Upper lobe of right lung (tissue), 1 donor: ENCODE data around the gene DACH1. TPM values are rescaled to one million over a fixed set of nuclear protein-coding genes. Genes with fewer than 3 reads are reported as not detected.
A peak's percentile ranks its signal among the peaks of the same experiment; 100 is the strongest.

Experiments used
- ATAC-seq: fragments of 200-7000 bp; cut with Tn5 transposase; one replicate; pipeline ENCODE4 v1.9.1; 2020; ENCODE audit warnings: mild to moderate bottlenecking, moderate library complexity
- DNase-seq: peaks from one replicate; pipeline ENCODE4 v3.0.0-alpha.2; 2020
- H3K27ac ChIP-seq: fragments of 200-600 bp; one replicate; pipeline ENCODE4 v1.8.0; 2022
- H3K27me3 ChIP-seq: fragments of 200-600 bp; one replicate; pipeline ENCODE4 v1.8.0; 2022; ENCODE audit warnings: mild to moderate bottlenecking
- H3K36me3 ChIP-seq: fragments of 200-600 bp; one replicate; pipeline ENCODE4 v1.8.0; 2022
- H3K4me1 ChIP-seq: fragments of 200-600 bp; one replicate; pipeline ENCODE4 v1.8.0; 2022
- H3K4me3 ChIP-seq: fragments of 200-600 bp; one replicate; pipeline ENCODE4 v1.8.0; 2022; ENCODE audit warnings: mild to moderate bottlenecking
- H3K9me3 ChIP-seq: fragments of 200-600 bp; one replicate; pipeline ENCODE4 v1.8.0; 2022
- CTCF ChIP-seq: fragments of 200-600 bp; IDR thresholded peaks from one replicate; pipeline ENCODE4 v1.8.0; 2022; ENCODE audit warnings: antibody characterized with exemption
- intact Hi-C: fragments of 100-400 bp; cut with DNase I; formaldehyde crosslinking; loops from one replicate; pipeline ENCODE4 v1.11.0; 2022
- total RNA-seq: library from RNA; stranded (reverse); fragmentation: NEBNext Ultra II Directional; extraction: Animal tissue kit (Norgen Biotek cat#: 25700); gene quantifications from one replicate; pipeline ENCODE4 v1.2.1, GENCODE V29; 2021
- donor health status: DM: no; HTN: yes; CAD: no; lungs with severe emphysema.

Gene DACH1
- total RNA-seq, 1 donor from 2014 or later = 11.5 TPM

GRCh38 chr13:71865874-71866334, 1.1 kb downstream of the DACH1 start:
- Histone ChIP-seq H3K27ac (peak overlapping the region; percentile 77), H3K27me3 (peaks cover 12% of the 10 kb centered on the region), H3K4me3 (peak overlapping the region; percentile 70), H3K9me3 (no peaks in the 10 kb centered on the region), H3K36me3 (no peaks in the 10 kb centered on the region), H3K4me1 (no peaks in the 10 kb centered on the region)
- TF ChIP-seq CTCF = no peak
- ATAC-seq (peak; percentile 19), DNase-seq (no peak)
- intact Hi-C loops = no loop called here

GRCh38 chr13:71864986-71865873, 1.8 kb downstream of the DACH1 start:
- no peak for TF ChIP-seq CTCF
- ATAC-seq (peak; percentile 50), DNase-seq (peak; percentile 66)
- Histone ChIP-seq H3K36me3 (no peaks in the 10 kb centered on the region), H3K4me3 (peak overlapping the region; percentile 70), H3K27me3 (peaks cover 12% of the 10 kb centered on the region), H3K9me3 (no peaks in the 10 kb centered on the region), H3K27ac (peak overlapping the region; percentile 77), H3K4me1 (no peaks in the 10 kb centered on the region)
- intact Hi-C loops = no loop called here

- DNase-seq (peak; percentile 69), ATAC-seq (peak; percentile 62)
- H3K27me3 ChIP-seq = peaks cover 12% of the 10 kb centered on the region
- peak overlapping the region; percentile 70 for H3K4me3 ChIP-seq
- no peaks in the 10 kb centered on the region for H3K9me3 ChIP-seq
- intact Hi-C loops = no loop called here
- peak overlapping the region; percentile 77 for H3K27ac ChIP-seq
- no peak for TF ChIP-seq CTCF
- H3K4me1 ChIP-seq = peaks cover 3% of the 10 kb centered on the region
- no peaks in the 10 kb centered on the region for H3K36me3 ChIP-seq
Observed at GRCh38 chr13:71864094-71864985, 2.7 kb downstream of the DACH1 start.

GRCh38 chr13:71863254-71863865, 3.6 kb downstream of the DACH1 start:
- ATAC-seq = no peak
- Histone ChIP-seq H3K4me1 (peaks cover 3% of the 10 kb centered on the region), H3K27ac (peak overlapping the region; percentile 12), H3K4me3 (peak overlapping the region; percentile 70), H3K9me3 (no peaks in the 10 kb centered on the region), H3K27me3 (peaks cover 12% of the 10 kb centered on the region), H3K36me3 (no peaks in the 10 kb centered on the region)
- intact Hi-C loops = no loop called here
- TF ChIP-seq CTCF = no peak
- DNase-seq = no peak

- Histone ChIP-seq H3K27me3 (peaks cover 12% of the 10 kb centered on the region), H3K27ac (peak overlapping the region; percentile 12), H3K4me1 (peaks cover 3% of the 10 kb centered on the region), H3K4me3 (peak overlapping the region; percentile 70), H3K9me3 (no peaks in the 10 kb centered on the region), H3K36me3 (no peaks in the 10 kb centered on the region)
- no peak for TF ChIP-seq CTCF
- ATAC-seq (no peak), DNase-seq (no peak)
- intact Hi-C loops = no loop called here
Observed at GRCh38 chr13:71862459-71862943, 4.5 kb downstream of the DACH1 start.
